NCI-H510A (cell line): ENCODE data around the gene S100A1.
"Not testable (repeated sequence)": the region's sequence is repeated elsewhere in the genome, so short reads cannot be mapped to it uniquely, and the experiment has no call there.

Experiments used
- DNase-seq: peaks from one replicate; lab custom pipeline; 2025; lab: John Stamatoyannopoulos, UW

Gene S100A1

DNA sequence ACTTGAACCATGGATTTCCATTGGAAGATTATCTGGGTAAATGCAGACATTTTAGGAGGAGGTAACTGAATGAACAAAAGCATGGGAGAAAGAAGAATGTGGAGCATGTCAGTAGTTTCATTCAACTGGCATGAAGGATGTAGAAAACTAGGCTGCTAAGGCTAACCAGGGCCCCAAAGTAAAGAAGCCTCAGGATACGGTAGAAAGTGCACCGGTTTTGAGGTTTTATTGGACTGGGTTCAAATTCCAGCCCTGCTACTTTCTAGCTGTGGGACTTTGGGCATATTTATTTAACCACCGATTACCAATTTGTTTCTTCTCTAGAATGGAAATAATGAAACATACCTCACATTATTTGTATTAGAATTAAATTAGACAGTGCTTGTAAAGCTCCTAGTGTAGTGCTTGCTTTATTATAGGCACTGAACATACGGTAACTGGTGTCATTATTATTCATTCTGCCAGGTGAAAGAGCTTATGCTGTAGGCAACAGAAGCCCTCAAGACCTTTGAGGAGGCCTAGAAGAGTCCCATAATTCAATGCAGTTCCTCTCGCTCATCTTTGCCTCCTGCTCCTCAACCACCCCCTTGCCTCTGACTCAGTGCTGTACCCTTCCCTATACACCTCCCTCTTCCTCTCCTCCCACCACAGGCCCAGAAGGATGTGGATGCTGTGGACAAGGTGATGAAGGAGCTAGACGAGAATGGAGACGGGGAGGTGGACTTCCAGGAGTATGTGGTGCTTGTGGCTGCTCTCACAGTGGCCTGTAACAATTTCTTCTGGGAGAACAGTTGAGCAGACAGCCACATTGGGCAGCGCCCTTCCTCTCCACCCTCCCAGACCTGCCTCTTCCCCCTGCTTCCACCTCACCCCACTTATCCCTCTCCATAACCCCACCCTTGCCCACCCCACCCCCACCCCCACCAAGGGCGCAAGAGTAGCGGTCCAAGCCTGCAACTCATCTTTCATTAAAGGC lies 3.1 kb downstream of the S100A1 start:
- DNase-seq: no peak

DNA sequence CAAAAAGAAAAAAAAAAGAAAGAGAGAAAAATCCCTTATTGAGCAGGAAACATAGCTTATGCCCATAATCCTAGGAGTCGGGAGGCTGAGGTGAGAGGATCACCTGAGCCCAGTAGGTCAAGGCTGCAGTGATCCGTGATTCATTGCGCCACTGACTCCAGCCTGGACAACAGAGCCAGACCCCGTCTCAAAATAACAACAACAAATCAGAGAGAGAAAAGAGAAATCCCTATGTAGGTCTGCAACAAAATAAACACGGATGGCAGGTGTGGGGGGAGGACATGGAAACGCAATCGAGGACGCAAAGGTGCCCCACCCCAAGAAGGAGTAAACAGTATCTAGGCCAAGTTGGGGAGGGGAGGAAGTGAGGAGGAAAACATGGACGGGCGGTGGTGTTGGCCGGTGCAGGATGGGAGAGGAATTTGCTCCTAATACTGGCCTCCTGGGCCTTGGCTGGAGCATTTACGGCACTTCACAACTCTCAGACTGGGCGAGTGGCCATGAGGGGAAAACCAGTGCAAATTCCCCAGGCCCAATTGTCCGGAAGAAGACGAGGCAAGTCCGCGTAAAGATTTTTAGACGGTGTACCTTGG lies 5.0 kb downstream of the S100A1 start:
- DNase-seq: no peak

DNA sequence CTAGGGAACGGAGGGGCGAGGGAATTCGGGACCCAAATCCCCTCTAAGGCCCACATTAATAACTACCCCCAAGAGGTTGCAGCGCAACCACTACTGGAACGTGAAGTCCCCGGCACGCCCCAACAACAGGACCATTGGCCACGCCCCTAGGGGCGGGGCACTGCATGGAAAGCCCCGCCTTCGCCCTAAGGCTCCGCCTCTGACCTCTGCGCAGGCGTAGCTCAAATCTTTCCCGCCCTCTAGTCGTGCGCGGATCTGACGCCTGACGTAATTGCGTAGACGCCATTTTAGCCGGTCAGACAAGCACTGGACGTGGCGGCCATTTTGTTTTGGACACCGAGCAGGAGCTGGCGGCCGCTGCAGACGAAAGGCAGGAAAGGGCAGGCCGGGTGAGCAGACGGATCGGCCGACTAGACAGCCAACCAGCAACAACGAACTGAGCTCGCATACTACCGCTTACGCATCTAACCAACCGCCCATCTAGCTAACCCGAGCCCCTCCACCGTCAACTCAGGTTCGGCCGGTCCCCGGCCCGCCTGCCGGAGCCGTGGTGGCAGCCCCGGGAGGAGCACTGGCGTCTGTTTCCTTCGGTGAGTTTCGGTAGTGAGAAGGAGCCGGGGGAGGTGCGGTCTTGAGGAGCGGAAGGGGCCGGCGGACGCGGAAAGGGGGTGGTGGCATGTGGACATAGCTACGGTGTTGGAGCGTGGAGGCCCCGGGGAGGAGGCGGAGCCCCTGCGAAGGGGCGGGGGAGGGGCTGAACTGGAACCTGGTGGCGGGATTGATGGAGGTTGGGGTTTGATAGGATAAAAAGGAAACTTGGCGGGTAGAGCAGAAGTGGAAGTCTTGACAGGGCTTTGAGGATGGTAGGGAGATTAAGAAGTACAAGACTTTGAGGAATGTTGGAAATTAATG lies 5.8 kb downstream of the S100A1 start, which contains the start of gene CHTOP:
TSS of gene CHTOP (plus strand) at position 313 of the 912 bp plus-strand sequence. CDS start 2,523 bp downstream, outside the sequence.
- DNase-seq: peak; percentile 91

- no peak for DNase-seq
Observed at GRCh38 chr1:153635872-153636271, 7.6 kb downstream of the S100A1 start.

GRCh38 chr1:153636312-153636711 lies 8.1 kb downstream of the S100A1 start:
- DNase-seq: no peak

- DNase-seq: no peak
Observed at GRCh38 chr1:153638261-153638660, 10.0 kb downstream of the S100A1 start.

GRCh38 chr1:153639280-153639679 lies 11.0 kb downstream of the S100A1 start:
- no peak for DNase-seq

GRCh38 chr1:153640213-153640612 lies 12.0 kb downstream of the S100A1 start:
- DNase-seq: not testable (repeated sequence)

DNA sequence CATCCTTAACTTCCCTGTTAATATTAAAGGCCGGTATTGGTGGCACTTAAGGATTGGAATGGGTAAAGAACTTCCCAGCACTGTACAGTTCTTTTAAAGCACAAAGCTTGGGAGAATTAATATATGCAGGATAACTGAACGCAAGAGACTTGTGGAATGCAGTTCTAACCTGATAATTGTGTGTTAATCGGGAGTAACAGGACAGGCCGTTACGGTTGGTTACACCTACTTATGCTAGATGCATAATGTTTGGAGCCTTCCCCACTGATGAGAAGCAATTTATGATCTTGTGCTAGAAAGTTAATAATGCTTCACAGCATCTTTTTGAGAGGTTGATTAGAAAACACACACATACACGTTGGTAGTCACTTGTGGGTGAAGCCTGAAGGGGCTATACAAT lies 12.6 kb downstream of the S100A1 start:
- DNase-seq: no peak

DNA sequence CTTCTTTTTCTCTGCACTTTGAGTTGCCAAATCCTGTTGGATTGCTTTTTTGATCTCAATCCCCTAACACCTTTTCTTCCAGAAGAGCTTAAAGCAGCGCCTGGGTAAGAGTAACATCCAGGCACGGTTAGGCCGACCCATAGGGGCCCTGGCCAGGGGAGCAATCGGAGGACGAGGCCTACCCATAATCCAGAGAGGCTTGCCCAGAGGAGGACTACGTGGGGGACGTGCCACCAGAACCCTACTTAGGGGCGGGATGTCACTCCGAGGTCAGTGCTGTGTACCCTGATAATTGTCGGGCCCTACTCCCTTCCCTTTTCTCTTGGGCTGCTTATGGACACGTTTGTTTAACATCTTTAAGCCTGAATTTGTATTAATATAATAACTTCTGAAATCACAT lies 13.9 kb downstream of the S100A1 start:
- DNase-seq: no peak

GRCh38 chr1:153643100-153643499 lies 14.9 kb downstream of the S100A1 start:
- DNase-seq: no peak

DNA sequence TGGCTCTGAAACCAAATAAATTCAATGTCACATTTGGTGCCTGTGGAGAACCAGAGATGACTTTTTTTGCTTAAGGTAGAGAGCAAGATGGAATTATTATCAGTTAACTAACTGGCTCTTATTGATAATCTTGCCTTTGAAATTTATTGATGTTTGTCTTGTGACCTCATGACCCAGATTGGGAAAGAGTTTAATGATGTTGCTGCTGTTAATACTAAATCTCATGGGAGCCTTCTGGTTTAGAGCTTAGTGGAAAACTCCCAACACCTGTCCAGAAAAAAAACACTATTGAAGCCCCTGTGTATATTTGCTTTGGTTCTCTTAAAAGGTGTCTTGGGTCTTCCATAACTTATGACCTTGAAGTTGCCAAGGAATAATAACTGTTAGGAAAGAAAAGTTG lies 15.6 kb downstream of the S100A1 start:
- DNase-seq: no peak

DNA sequence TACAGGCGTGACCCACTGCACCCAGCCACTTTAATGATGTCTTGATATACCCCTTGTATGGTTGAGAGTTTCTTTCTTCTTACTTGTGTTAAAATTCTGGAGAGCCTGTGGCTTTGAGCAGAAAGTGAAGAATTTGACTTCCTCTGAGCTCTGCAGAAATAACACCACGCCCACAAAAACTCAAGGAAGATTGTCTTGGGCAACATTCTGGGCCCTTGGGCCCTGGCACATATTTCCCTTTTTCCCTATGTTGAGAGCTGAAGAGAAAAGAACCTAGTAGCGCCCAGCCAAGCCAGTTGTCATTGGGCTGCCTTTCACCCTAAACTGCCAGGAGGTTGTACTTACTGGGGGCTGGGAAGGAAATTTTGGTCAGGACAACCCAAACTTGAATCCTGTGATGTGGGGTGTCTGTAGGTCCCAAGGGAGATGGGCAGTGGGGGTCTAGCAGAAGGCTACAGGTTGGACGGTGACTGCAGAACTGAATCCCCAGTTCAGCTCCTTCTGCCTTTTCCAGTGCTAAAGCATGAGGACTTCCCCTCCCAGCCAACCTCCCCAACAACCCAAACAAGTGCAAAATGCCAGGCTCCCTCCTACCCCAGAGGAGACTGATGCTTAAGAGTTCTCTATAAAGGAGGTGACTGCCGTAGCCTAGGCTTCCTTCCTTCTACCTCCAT lies 18.6 kb downstream of the S100A1 start:
- DNase-seq: no peak

DNA sequence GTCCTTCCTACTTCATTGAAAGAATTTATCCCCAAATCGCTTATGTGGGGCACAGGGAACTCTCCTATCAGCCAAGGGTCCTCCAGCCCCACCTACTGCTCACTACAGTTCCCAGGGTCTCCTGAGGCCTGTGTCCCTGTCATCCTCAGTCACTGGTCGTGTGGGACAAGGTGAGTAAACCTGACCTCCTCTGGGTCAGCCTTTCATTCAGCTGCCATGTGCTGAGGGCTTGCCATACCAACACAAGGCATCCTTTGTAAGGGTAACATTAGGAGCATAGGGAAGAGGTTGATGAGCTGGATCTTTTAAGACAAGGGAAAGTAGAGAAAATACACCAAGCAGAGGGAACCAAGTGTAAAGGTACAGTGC lies 19.1 kb downstream of the S100A1 start:
- no peak for DNase-seq

DNA sequence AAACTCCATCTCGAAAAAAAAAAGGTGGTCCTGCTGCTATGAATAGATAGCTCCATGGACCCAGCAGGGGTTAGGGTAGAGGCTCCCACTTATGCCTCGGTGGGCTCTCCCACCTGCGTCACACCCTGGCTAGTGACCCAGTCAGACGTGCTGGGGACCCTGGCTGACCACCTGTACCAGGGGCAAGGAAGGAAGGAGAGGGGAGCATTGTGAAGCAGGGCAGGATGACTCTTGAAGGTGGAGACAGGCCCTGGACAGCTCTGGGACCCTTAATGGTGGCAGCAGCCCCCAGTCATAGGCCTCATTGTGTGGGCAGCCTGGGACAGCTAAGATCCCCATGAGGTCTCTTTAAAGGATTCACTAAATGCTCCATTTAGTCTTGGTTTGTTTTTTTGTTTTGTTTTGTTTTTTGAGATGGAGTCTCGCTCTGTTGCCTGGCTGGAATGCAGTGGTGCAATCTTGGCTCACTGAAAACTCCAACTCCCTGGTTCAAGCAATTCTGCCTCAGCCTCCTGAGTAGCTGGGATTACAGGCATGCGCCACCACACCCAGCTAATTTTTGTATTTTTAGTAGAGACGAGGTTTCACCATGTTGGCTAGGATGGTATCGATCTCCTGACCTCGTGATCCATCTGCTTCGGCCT lies 19.9 kb downstream of the S100A1 start:
- DNase-seq: no peak

GRCh38 chr1:153649137-153649862 lies 21.1 kb downstream of the S100A1 start:
- DNase-seq: no peak

DNA sequence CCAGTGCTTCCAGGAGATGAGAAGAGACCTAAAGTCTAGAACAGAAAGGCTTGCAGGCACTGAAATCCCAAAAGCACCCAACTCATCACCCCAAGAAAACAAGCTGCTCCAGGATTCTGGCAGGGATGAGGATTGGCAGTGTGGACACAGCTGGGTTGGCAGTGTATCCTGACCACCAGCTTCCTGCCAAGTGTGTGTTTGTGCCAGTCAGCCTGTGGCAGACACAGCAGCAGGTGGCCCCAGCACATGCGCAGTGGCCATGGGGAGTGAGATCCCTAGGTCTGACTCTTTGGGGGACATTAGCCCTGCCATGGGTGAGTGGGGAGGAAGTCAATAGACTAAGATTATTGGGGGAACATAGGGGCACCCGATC lies 21.6 kb downstream of the S100A1 start:
- DNase-seq: peak; percentile 15

DNA sequence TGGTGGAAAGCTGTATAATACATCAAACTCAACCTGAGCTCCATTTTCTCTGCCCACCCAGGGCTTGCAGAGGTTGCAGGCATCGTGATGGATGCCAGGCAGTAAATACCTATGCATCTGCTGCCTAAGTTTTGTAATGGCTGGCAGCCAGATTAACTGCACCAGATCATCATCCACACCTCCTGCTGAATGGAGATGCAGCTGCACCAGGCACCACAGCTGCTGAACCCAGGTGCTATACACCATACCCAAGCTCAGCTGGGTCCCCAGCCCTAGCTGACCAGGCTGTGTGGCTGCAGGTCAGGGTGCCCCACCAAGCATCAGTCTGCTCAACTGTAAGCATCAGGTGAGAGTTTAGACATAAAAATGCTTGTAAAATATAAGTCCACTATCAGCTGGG lies 23.5 kb downstream of the S100A1 start:
- DNase-seq: no peak

DNA sequence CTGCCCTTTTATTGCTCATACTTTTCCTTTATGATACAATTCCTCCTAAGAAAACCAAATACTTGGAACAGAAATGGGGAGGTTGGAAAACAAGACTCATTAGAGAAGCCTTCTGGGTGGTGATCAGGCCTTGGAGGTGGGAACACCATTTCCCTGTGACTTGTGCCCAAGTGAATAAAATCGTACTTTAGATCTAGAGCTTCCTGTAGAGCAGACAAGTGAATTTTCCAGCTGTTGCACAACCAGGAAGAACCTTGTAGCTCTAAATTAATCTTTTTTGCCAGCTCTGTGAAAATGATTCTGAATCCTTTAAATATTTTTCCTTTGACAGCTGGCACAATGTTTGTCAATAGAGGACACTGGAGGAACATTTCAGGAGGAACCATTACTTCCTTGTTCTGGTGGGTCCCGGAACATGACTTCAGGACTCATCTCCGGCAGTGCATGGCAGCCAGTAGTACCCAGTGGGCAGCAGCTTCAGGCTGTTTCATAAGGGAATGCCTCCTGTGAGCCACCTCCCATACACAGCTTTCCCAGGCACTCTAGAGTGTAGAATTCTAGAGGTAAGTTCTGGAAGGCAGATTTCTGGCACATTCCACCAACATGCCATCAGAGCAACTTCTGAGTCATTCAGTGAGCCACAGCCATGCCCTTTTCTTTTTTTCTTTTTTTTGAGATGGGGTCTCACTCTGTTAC lies 24.7 kb downstream of the S100A1 start:
- DNase-seq: no peak

DNA sequence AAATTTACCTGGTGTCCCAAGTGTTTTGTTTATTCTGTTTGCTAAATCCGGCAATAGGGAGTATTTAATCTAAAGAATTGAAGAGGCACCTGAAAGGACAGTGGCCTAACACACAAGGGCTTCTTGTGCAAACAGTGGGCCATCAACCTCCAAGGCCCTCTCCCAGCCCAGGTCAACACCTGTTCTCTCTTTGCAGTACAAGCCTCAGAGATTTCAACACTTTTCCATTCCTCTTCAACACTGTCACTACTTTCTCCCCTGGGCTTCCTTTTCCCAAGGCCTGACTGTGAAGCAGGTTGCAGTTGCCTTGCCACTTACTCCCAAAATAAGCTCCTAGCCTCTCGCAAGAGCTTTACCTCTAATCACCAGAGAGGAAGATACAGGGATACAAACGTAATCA lies 27.1 kb downstream of the S100A1 start:
- DNase-seq: peak; percentile 50
